ENCODE data around the gene SUGP1.

SUGP1 gene

DNA sequence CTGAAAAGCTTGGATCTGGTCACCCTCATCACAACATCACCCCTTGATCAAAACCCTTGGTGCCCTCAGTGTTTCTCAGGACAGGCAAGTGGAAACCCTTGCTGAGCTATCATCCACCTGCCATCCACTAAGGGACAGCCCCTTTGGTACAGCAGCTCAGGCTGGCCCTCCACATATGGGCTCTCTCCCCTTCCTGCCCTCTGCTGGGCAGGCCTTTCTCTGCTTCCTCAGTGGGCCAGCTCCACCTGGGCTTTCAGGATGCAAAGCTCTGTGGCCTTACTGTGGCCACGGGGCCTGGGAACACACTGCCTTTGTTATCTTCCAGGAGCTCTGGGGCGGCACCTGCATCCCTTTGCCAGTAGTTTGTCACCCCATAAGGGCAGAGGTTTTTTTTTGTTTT, 4.9 kb downstream of the SUGP1 start:
- DNase-seq (ENCODE audit: insufficient read length) (no peak), FAIRE-seq (no peak)
- TF ChIP-seq POLR2AphosphoS5 (IDR thresholded peaks at IDR 0.05; ENCODE audit: low read depth, low read length) (no peak), POLR2A (IDR thresholded peaks at IDR 0.05; ENCODE audit: low read depth, low read length) (no peak), TAF1 (IDR thresholded peaks at IDR 0.05; ENCODE audit: borderline replicate concordance, low read depth, low read length) (no peak)

DNA sequence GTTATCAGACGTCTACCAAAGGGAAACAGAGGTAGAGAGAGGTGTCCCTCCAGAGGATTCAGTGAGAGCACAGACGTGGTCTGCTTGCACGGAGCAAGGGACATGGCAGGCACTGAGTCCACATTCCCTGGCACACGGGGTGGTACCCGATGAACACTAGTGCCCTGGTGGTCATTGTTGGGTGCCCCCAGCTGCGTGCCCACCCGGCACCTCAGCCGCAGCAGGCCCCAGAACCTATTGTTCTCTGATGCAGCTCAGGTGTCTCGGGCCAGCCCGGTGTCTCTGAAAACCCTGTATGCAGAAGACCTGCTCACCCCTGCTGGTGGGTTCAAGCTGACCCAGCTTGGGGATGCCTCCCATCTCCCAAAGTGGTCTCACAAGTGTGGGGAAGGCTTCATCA, 11.9 kb downstream of the SUGP1 start:
- no peak for TF ChIP-seq POLR2A (IDR thresholded peaks at IDR 0.05; ENCODE audit: low read depth, low read length)
- no peak for TF ChIP-seq TAF1 (IDR thresholded peaks at IDR 0.05; ENCODE audit: borderline replicate concordance, low read depth, low read length)
- TF ChIP-seq POLR2AphosphoS5 (IDR thresholded peaks at IDR 0.05; ENCODE audit: low read depth, low read length) = no peak
- DNase-seq (ENCODE audit: insufficient read length) = no peak
- no peak for FAIRE-seq

DNA sequence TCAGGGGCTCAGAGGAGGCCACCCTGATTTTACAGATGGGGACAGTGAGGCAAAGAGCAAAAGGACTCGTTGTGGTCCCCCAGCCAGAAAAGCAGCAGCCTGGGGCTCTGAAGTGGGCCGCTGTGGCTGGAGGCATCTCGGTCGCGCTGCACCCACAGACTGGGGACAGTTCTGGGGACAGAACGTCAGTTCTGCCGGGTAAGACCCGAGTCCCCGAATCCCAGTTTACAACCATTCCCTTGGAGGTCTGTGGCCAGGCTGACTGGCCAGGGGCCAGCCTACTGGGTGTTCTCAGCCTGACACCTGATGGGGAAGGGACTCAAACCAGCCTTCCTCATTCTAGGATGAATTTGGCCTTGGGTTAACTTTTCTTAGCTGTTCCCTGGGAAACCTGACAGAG, 14.1 kb downstream of the SUGP1 start:
- TF ChIP-seq POLR2AphosphoS5 (IDR thresholded peaks at IDR 0.05; ENCODE audit: low read depth, low read length) (no peak), TAF1 (IDR thresholded peaks at IDR 0.05; ENCODE audit: borderline replicate concordance, low read depth, low read length) (no peak), POLR2A (IDR thresholded peaks at IDR 0.05; ENCODE audit: low read depth, low read length) (no peak)
- FAIRE-seq (no peak), DNase-seq (ENCODE audit: insufficient read length) (no peak)

DNA sequence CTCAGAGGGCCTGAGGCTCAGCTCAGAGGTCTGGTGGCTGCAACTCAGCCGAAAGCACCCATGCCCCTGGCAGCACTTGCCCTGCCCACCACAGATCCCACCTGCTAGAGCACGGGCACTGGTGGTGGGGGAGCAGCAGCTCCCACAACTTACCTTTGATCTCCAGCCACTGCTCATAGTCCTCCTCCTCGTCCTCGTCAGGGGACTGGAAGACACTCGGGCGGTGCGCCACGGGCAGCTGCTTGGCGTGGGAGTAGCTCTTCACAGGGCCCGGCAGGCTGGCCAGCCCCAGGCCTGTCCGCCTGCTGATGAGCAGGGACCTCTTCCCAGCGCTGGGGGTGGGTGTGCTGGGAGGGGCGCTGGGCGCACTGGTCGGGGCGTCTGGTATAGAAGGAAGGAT, 14.6 kb downstream of the SUGP1 start:
- TF ChIP-seq TAF1 (IDR thresholded peaks at IDR 0.05; ENCODE audit: borderline replicate concordance, low read depth, low read length) = no peak
- no peak; the same call in 1 of the 2 replicates for TF ChIP-seq POLR2A (IDR thresholded peaks at IDR 0.05; ENCODE audit: low read depth, low read length)
- no peak; the same call in 1 of the 2 replicates for TF ChIP-seq POLR2AphosphoS5 (IDR thresholded peaks at IDR 0.05; ENCODE audit: low read depth, low read length)
- no peak for DNase-seq (ENCODE audit: insufficient read length)
- no peak for FAIRE-seq

DNA sequence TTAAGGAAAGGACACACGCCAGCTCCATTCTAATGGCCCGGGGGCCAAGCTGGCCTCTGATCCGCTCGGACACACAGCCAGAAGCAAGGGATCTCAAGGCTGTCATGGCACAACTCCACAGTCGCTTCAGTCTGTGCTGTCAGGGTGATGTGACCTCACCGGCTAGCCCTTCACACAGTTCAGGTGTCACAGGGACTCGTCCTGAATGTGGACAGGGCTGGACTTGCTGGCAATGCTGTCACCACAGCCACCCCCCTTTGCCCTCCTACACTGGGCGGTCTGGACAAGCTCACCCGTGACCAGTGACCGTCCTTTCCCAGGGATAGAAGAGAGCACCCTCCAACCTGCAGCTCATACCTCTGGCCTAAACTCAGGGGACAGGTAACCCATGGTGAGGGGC, 15.2 kb downstream of the SUGP1 start:
- FAIRE-seq = no peak
- no peak for DNase-seq (ENCODE audit: insufficient read length)
- TF ChIP-seq POLR2AphosphoS5 (IDR thresholded peaks at IDR 0.05; ENCODE audit: low read depth, low read length) (no peak), TAF1 (IDR thresholded peaks at IDR 0.05; ENCODE audit: borderline replicate concordance, low read depth, low read length) (no peak), POLR2A (IDR thresholded peaks at IDR 0.05; ENCODE audit: low read depth, low read length) (no peak)

DNA sequence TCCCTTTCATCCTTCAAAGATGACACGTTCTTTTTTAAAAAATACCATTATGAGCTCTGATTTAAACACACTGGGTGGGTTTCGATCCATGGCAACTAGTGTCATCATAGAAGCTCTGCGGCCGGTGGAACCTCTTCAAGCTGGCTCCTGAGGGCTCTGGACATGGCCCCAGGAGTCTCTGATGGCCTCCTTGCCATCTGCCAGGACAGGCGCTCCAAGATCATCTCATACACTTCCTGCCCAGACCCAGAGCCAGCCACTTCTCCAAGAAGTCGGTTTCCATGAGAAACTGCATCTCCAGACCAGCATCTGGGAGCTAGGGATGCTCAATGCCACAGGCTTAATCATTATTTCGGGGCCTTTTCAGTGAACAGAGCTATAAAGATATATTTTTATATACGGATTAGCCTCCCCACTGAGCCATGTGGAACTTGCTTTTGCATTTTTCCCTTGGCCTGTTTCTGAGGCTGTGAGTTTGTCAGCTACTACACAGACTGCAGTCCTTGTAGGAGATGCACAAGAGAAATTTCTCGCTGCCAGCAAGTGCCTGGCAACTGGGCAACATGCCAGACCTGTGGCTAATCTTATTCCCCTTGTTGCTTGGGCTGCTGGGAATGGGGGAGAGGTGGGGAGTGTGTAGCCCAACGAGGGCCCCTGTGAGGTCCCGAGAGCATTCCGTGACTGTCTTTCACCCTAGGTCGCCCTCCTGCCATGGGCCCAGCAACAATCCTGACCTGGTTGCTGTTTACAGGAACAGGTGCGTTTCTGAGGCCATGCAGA, 15.9 kb downstream of the SUGP1 start:
- FAIRE-seq (no peak), DNase-seq (ENCODE audit: insufficient read length) (no peak)
- no peak for TF ChIP-seq TAF1 (IDR thresholded peaks at IDR 0.05; ENCODE audit: borderline replicate concordance, low read depth, low read length)
- no peak for TF ChIP-seq POLR2A (IDR thresholded peaks at IDR 0.05; ENCODE audit: low read depth, low read length)
- TF ChIP-seq POLR2AphosphoS5 (IDR thresholded peaks at IDR 0.05; ENCODE audit: low read depth, low read length) = no peak

DNA sequence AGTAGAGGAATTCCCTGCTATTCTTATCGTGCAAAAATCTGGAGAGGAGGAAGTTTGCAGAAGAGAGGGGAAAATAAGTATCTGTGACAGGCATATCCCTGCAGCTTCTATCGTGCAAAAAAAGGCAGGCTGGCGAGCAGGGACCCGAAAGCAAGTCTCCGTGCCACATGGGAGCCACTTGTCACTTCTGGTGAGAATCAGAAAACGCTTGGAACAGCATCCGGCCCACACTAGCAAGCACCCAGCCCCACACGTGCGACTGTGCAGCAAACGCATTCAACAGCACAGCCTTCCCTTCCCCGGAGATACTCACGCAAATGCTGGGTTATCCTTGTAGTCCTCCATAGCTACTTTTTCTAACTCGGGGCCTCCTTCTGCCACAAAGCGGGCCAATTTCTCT, 16.9 kb downstream of the SUGP1 start:
- FAIRE-seq (no peak), DNase-seq (ENCODE audit: insufficient read length) (no peak)
- TF ChIP-seq POLR2AphosphoS5 (IDR thresholded peaks at IDR 0.05; ENCODE audit: low read depth, low read length) (no peak), POLR2A (IDR thresholded peaks at IDR 0.05; ENCODE audit: low read depth, low read length) (no peak), TAF1 (IDR thresholded peaks at IDR 0.05; ENCODE audit: borderline replicate concordance, low read depth, low read length) (no peak)

DNA sequence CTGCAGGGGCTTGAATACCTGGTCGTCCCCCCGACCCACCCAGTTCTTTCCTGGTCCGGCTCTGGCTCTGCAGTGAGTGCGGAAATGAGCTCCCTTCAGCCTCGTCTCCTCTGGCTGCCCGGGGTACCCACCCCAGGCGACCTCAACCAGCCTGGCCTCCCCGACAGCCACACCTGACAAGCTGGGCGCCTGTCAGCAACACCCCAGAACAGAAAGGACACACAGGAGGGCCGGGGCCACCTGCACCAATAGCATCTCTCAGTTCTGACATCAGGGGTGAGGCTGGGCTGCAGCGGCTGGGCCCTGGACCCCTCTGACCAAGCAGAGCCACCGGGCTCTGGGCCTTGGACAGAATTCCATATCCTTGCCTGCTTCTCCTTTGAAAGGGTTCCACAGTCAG, 19.7 kb downstream of the SUGP1 start:
- no peak for FAIRE-seq
- DNase-seq (ENCODE audit: insufficient read length) = no peak
- TF ChIP-seq POLR2A (IDR thresholded peaks at IDR 0.05; ENCODE audit: low read depth, low read length) (no peak), POLR2AphosphoS5 (IDR thresholded peaks at IDR 0.05; ENCODE audit: low read depth, low read length) (no peak), TAF1 (IDR thresholded peaks at IDR 0.05; ENCODE audit: borderline replicate concordance, low read depth, low read length) (no peak)

DNA sequence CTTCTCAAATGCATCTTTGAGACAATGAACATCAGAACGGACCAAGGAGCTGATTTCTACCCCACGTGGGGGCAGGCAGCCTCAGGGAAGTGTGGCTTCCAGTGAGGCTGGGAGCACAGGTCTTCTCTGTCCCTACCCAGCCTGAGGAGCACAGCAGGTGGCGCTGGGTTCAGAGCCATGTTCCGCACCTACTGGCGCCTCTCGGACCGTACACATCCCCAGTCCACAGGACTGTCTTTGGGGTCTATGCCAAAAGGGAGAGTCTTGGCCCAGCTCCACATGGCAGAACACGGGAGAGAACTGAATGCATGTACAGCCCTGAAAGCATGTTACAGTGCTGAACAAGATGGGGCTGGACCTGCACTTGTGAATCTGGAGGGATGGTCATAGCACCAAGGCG, 22.6 kb downstream of the SUGP1 start:
- DNase-seq (ENCODE audit: insufficient read length) = no peak
- TF ChIP-seq POLR2AphosphoS5 (IDR thresholded peaks at IDR 0.05; ENCODE audit: low read depth, low read length) (no peak), TAF1 (IDR thresholded peaks at IDR 0.05; ENCODE audit: borderline replicate concordance, low read depth, low read length) (no peak), POLR2A (IDR thresholded peaks at IDR 0.05; ENCODE audit: low read depth, low read length) (no peak)
- no peak for FAIRE-seq

DNA sequence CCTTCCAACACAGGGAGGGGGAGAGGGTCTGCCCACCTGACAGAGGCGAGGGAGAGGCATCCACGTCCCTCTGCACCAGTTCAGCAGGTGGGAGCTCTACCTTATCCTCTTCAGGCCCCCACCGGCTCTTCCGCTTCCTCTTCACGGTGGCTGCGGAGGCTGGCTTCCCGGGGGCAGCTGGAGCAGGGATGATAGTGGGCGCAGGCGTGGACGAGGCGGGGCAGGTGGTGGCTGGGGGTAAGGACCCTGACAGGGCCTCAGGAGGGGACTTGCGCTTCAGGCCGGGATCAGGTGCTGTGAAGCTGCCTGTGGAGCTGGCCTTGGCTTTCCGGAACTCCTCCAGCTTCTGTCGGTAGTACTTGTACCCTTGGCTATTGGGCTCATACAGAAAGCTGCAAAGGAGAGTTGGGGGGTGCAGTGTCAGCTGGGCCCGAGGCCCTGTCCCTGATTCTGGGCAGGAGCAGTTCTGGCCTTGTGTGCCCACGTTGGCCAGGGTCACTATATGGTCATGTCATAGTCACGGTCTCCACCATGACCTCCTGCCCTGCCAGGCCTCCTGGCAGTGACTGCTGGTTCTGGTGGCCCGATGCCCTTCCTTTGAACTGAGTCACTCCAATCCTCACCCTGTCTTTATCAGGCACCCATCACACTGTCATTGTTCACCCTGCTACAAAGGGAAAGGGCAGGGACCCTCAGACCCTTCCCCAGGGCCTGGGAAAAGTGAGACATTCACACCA, 23.2 kb downstream of the SUGP1 start:
- TF ChIP-seq POLR2AphosphoS5 (IDR thresholded peaks at IDR 0.05; ENCODE audit: low read depth, low read length) (no peak), TAF1 (IDR thresholded peaks at IDR 0.05; ENCODE audit: borderline replicate concordance, low read depth, low read length) (no peak), POLR2A (IDR thresholded peaks at IDR 0.05; ENCODE audit: low read depth, low read length) (no peak)
- DNase-seq (ENCODE audit: insufficient read length) (no peak), FAIRE-seq (no peak)

DNA sequence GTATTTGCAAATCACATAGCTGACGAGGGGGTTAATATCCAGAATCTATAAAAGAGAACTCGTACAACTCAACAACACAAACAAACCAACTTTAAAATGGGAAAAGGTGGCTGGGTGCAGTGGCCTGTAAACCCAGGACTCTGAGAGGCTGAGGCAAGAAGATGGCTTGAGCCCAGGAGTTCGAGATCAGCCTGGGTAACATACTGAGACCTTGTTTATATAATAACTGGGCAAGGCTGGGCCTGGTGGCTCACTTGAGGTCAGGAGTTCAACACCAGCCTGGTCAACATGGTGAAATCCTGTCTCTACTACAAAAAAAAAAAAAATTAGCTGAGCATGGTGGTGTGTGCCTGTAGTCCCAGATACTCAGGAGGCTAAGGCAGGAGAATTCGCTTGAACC, 25.4 kb downstream of the SUGP1 start:
- TF ChIP-seq TAF1 (IDR thresholded peaks at IDR 0.05; ENCODE audit: borderline replicate concordance, low read depth, low read length) (no peak), POLR2AphosphoS5 (IDR thresholded peaks at IDR 0.05; ENCODE audit: low read depth, low read length) (no peak), POLR2A (IDR thresholded peaks at IDR 0.05; ENCODE audit: low read depth, low read length) (no peak)
- FAIRE-seq (no peak), DNase-seq (ENCODE audit: insufficient read length) (no peak)

DNA sequence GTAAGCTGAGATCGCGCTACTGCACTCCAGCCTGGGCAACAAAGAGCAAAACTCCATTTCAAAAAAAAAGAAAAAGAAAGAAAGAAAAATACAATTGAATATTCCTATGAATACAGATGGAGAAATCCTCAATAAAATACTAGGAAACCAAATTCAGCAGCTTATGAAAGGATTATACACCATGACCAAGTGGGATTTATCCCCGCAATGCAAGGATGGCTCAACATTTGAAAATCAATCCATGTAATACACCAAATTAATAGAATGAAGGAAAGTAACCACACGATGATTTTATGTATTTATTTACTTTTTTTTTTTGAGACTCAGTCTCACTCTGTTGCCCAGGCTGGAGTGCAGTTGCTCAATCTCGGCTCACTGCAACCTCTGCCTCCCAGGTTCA, 27.7 kb downstream of the SUGP1 start:
- DNase-seq (ENCODE audit: insufficient read length) = no peak
- no peak for TF ChIP-seq TAF1 (IDR thresholded peaks at IDR 0.05; ENCODE audit: borderline replicate concordance, low read depth, low read length)
- TF ChIP-seq POLR2A (IDR thresholded peaks at IDR 0.05; ENCODE audit: low read depth, low read length) = no peak
- TF ChIP-seq POLR2AphosphoS5 (IDR thresholded peaks at IDR 0.05; ENCODE audit: low read depth, low read length) = no peak
- no peak for FAIRE-seq
